Metanephros (tissue), 1 donor: ENCODE results near the gene MMEL1. TPM values are rescaled to one million over a fixed set of nuclear protein-coding genes. Genes with fewer than 3 reads are reported as not detected.

ENCODE experiments used
- total RNA-seq: library from RNA; depleted of rRNA; stranded (reverse); fragments of >200 nt; gene quantifications from one replicate; pipeline ENCODE4 v1.2.3, GENCODE V29; 2014

The MMEL1 gene
- 6.8 TPM for total RNA-seq

GRCh38 chr1:2632561-2633361, at the start of gene MMEL1:
Gene MMEL1, minus strand, starts transcription at chr1:2633016. Its CDS starts 3,532 bp downstream, at chr1:2629484.

GRCh38 chr1:2586154-2587070, 46.4 kb downstream of the MMEL1 start, which contains the start of gene PRXL2B:
Gene PRXL2B, plus strand, starts transcription at chr1:2586777. Its CDS starts 109 bp downstream, at chr1:2586886.

GRCh38 chr1:2556277-2556677, 76.5 kb downstream of the MMEL1 start, which contains the start of gene TNFRSF14:
Gene TNFRSF14, plus strand, starts transcription at chr1:2556371. Its CDS starts 294 bp downstream, at chr1:2556665.

Other genes starting within 250 kb of the MMEL1 start
- gene MORN1, start 241.5 kb downstream of the MMEL1 start, total RNA-seq = 20.8 TPM
- 57.5 TPM for gene RER1, start 241.2 kb downstream of the MMEL1 start, total RNA-seq
- 31.8 TPM for gene PEX10, start 220.5 kb downstream of the MMEL1 start, total RNA-seq
- 1.8 TPM for gene PLCH2, start 156.7 kb downstream of the MMEL1 start, total RNA-seq
- 35.6 TPM for gene PANK4, start 106.4 kb downstream of the MMEL1 start, total RNA-seq
- gene HES5, start 102.8 kb downstream of the MMEL1 start, total RNA-seq = 4.1 TPM
- 45.6 TPM for gene TNFRSF14, start 76.6 kb downstream of the MMEL1 start, total RNA-seq
- gene PRXL2B, start 46.2 kb downstream of the MMEL1 start, total RNA-seq = 26.3 TPM
- 0.29 TPM for gene TTC34, start 168.7 kb upstream of the MMEL1 start, total RNA-seq